ENCODE results near the gene ENTHD1. TPM values are rescaled to one million over a fixed set of nuclear protein-coding genes. Genes with fewer than 3 reads are reported as not detected.
"Not testable (repeated sequence)": the region's sequence is repeated elsewhere in the genome, so short reads cannot be mapped to it uniquely, and the experiment has no call there.

Gene ENTHD1
- total RNA-seq, 1 donor from 2014 or later: not detected

GRCh38 chr22:39880722-39881121, 12.8 kb downstream of the ENTHD1 start:
- H3K27ac Mint-ChIP-seq (ENCODE audit: unreplicated experiment): no peak overlapping the region
- no peak overlapping the region for H3K4me3 Mint-ChIP-seq (ENCODE audit: unreplicated experiment)
- H3K9me3 Mint-ChIP-seq (ENCODE audit: unreplicated experiment): no peaks in the 10 kb centered on the region
- H3K4me1 Mint-ChIP-seq (ENCODE audit: unreplicated experiment): peaks cover 3% of the 10 kb centered on the region
- no peak for TF ChIP-seq CTCF (IDR thresholded peaks at IDR 0.05; ENCODE audit: unreplicated experiment)
- peaks cover 1% of the 10 kb centered on the region for H3K27me3 Mint-ChIP-seq (ENCODE audit: unreplicated experiment)
- DNase-seq (ENCODE audit: low spot score): no peak
- no peaks in the 10 kb centered on the region for H3K36me3 Mint-ChIP-seq (ENCODE audit: low read depth, unreplicated experiment)

- H3K36me3 Mint-ChIP-seq (ENCODE audit: low read depth, unreplicated experiment): no peaks in the 10 kb centered on the region
- no peaks in the 10 kb centered on the region for H3K9me3 Mint-ChIP-seq (ENCODE audit: unreplicated experiment)
- no peak for DNase-seq (ENCODE audit: low spot score)
- no peaks in the 10 kb centered on the region for H3K4me1 Mint-ChIP-seq (ENCODE audit: unreplicated experiment)
- no peak overlapping the region for H3K4me3 Mint-ChIP-seq (ENCODE audit: unreplicated experiment)
- no peak overlapping the region for H3K27ac Mint-ChIP-seq (ENCODE audit: unreplicated experiment)
- TF ChIP-seq CTCF (IDR thresholded peaks at IDR 0.05; ENCODE audit: unreplicated experiment): no peak
- peaks cover 1% of the 10 kb centered on the region for H3K27me3 Mint-ChIP-seq (ENCODE audit: unreplicated experiment)
Measured at GRCh38 chr22:39877079-39877845, 16.3 kb downstream of the ENTHD1 start.

- H3K27ac Mint-ChIP-seq (ENCODE audit: unreplicated experiment); H3K36me3 Mint-ChIP-seq (ENCODE audit: low read depth, unreplicated experiment); H3K27me3 Mint-ChIP-seq (ENCODE audit: unreplicated experiment); H3K9me3 Mint-ChIP-seq (ENCODE audit: unreplicated experiment); H3K4me3 Mint-ChIP-seq (ENCODE audit: unreplicated experiment); DNase-seq (ENCODE audit: low spot score); H3K4me1 Mint-ChIP-seq (ENCODE audit: unreplicated experiment): not testable (repeated sequence)
Measured at GRCh38 chr22:39875176-39875885, 18.2 kb downstream of the ENTHD1 start.

GRCh38 chr22:39873965-39874364, 19.6 kb downstream of the ENTHD1 start:
- no peaks in the 10 kb centered on the region for H3K4me1 Mint-ChIP-seq (ENCODE audit: unreplicated experiment)
- no peaks in the 10 kb centered on the region for H3K36me3 Mint-ChIP-seq (ENCODE audit: low read depth, unreplicated experiment)
- H3K27me3 Mint-ChIP-seq (ENCODE audit: unreplicated experiment): peaks cover 1% of the 10 kb centered on the region
- H3K27ac Mint-ChIP-seq (ENCODE audit: unreplicated experiment): no peak overlapping the region
- H3K9me3 Mint-ChIP-seq (ENCODE audit: unreplicated experiment): no peaks in the 10 kb centered on the region
- DNase-seq (ENCODE audit: low spot score): no peak
- no peak overlapping the region for H3K4me3 Mint-ChIP-seq (ENCODE audit: unreplicated experiment)
- no peak for TF ChIP-seq CTCF (IDR thresholded peaks at IDR 0.05; ENCODE audit: unreplicated experiment)

- Mint-ChIP-seq H3K27me3 (ENCODE audit: unreplicated experiment) (no peaks in the 10 kb centered on the region), H3K9me3 (ENCODE audit: unreplicated experiment) (no peaks in the 10 kb centered on the region), H3K4me3 (ENCODE audit: unreplicated experiment) (no peak overlapping the region), H3K27ac (ENCODE audit: unreplicated experiment) (no peak overlapping the region), H3K36me3 (ENCODE audit: low read depth, unreplicated experiment) (no peaks in the 10 kb centered on the region), H3K4me1 (ENCODE audit: unreplicated experiment) (no peaks in the 10 kb centered on the region)
- TF ChIP-seq CTCF (IDR thresholded peaks at IDR 0.05; ENCODE audit: unreplicated experiment): no peak
- DNase-seq (ENCODE audit: low spot score): no peak
Measured at GRCh38 chr22:39872548-39872947, 21.0 kb downstream of the ENTHD1 start.

Measured in endothelial cell (in vitro differentiated cells).